Measurements from ENCODE around the gene TNRC6C. TPM values are rescaled to one million over a fixed set of nuclear protein-coding genes. Genes with fewer than 3 reads are reported as not detected.
A peak's percentile ranks its signal among the peaks of the same experiment; 100 is the strongest.

TNRC6C gene
- total and polyA plus RNA-seq, 9 of the 15 experiments (the other 6 are each of a cell fraction or from before 2014, with no cell fraction given): 0.20 to 4.9 (median 2.3) TPM

DNA sequence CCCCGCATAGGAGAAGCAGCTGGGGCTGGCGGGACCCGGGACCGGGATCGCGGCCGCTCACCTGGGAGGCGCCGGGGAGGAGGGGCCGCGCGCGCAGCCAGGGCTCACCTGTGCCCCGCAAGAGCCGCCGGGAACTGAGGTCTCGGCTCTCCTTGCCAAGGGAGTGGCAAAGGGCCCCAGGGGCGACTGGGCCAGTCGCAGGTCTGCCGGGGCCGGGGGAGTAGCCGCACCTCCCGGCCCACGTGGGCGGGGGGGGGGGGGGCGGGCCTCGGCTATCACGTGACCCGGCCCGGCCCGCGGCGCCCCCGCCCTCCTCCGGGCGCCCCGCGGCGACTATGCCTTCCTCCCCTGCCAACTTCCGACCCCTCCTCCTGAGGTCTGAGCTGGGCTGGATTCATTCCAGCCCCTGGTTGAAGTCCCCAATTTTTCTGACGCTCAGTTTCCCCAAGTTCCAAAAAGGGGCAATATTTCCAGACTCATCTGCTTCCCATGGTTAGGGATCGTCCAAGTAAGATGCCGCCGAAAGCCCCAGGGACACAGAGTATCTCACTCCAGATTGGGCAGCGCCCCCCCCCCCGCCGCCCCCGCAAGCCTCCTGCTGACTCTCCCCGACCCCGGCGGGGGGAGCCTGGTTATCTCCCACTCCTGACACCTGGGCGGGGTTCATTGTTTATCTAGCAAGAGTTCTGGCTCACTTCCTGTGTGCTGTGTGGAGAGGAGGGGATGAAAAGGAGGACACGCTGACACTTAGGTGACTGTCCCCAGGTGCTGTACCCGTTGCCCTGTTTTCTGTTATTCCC is 170.2 kb downstream of the TNRC6C start, which contains the start of gene TMC6 (continued):
- no peak for TF ChIP-seq JUN (IDR thresholded peaks at IDR 0.05; ENCODE audit: borderline replicate concordance, low read depth, low read length)
- no peak for TF ChIP-seq JUN (CRISPR knock-in tag; IDR thresholded peaks at IDR 0.05; ENCODE audit: borderline replicate concordance)
- TF ChIP-seq, protein P1, sequence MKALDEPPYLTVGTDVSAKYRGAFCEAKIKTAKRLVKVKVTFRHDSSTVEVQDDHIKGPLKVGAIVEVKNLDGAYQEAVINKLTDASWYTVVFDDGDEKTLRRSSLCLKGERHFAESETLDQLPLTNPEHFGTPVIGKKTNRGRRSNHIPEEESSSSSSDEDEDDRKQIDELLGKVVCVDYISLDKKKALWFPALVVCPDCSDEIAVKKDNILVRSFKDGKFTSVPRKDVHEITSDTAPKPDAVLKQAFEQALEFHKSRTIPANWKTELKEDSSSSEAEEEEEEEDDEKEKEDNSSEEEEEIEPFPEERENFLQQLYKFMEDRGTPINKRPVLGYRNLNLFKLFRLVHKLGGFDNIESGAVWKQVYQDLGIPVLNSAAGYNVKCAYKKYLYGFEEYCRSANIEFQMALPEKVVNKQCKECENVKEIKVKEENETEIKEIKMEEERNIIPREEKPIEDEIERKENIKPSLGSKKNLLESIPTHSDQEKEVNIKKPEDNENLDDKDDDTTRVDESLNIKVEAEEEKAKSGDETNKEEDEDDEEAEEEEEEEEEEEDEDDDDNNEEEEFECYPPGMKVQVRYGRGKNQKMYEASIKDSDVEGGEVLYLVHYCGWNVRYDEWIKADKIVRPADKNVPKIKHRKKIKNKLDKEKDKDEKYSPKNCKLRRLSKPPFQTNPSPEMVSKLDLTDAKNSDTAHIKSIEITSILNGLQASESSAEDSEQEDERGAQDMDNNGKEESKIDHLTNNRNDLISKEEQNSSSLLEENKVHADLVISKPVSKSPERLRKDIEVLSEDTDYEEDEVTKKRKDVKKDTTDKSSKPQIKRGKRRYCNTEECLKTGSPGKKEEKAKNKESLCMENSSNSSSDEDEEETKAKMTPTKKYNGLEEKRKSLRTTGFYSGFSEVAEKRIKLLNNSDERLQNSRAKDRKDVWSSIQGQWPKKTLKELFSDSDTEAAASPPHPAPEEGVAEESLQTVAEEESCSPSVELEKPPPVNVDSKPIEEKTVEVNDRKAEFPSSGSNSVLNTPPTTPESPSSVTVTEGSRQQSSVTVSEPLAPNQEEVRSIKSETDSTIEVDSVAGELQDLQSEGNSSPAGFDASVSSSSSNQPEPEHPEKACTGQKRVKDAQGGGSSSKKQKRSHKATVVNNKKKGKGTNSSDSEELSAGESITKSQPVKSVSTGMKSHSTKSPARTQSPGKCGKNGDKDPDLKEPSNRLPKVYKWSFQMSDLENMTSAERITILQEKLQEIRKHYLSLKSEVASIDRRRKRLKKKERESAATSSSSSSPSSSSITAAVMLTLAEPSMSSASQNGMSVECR (CRISPR knock-in tag; IDR thresholded peaks at IDR 0.05): peak; percentile 81; the same call in 1 of the 2 replicates
